ENCODE results near the gene TRIM66.

DNA sequence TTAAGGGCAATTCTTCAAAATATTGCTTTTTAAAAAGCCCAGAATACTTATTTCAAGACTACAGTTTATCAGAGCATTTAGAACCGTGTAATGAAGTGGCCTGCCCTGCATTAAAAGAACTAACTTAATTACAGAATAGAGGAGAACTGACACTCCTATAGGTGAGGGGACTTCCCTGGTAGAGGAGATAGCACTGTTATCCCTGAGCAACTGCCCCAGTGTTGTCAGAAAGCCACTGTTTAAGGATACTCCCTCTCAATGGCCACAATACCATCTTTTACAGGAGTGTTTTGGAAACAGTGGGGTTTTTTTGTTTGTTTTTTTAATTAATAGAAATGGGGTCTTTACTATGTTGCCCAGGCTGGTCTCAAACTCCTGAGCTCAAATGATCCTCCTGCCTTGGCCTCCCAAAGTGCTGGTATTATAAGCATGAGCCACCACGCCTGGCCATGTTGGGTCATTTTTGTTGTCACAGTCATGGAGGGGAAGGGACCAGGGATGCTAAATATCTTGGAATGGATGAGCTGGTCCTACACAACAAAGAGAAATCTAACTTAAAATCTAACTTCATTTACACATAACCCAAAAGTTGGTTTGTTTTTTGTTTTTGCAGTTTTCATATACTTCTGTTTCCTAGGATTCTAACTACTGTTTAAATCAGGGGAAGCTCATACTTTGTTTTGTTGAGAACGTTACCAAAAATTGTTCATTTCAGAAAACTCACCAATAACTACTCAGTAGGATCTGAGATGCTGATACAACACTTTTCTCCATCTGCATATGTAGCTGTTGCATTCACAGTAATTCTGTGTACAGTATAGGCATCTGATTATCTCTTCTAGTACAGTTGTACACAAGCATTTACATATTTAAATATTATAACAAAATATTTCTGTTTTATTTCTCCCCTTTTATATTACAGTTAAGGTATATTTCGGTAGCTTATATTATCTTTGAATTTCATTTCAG lies 8.2 kb upstream of the TRIM66 start:
- TF ChIP-seq, protein P1, sequence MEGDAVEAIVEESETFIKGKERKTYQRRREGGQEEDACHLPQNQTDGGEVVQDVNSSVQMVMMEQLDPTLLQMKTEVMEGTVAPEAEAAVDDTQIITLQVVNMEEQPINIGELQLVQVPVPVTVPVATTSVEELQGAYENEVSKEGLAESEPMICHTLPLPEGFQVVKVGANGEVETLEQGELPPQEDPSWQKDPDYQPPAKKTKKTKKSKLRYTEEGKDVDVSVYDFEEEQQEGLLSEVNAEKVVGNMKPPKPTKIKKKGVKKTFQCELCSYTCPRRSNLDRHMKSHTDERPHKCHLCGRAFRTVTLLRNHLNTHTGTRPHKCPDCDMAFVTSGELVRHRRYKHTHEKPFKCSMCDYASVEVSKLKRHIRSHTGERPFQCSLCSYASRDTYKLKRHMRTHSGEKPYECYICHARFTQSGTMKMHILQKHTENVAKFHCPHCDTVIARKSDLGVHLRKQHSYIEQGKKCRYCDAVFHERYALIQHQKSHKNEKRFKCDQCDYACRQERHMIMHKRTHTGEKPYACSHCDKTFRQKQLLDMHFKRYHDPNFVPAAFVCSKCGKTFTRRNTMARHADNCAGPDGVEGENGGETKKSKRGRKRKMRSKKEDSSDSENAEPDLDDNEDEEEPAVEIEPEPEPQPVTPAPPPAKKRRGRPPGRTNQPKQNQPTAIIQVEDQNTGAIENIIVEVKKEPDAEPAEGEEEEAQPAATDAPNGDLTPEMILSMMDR (IDR thresholded peaks at IDR 0.05; ENCODE audit: poor library complexity), result no peak
- no peak for TF ChIP-seq EZH2 (IDR thresholded peaks at IDR 0.05; ENCODE audit: borderline replicate concordance)
- TF ChIP-seq EZH2phosphoT487 (IDR thresholded peaks at IDR 0.05; ENCODE audit: low read depth, severe bottlenecking, unreplicated experiment), result no peak

Measured in hepatocyte (in vitro differentiated cells).